Skeletal muscle tissue (tissue), 4 donors: ENCODE measurements around the gene STEAP2. TPM values are rescaled to one million over a fixed set of nuclear protein-coding genes. Genes with fewer than 3 reads are reported as not detected.

ENCODE experiments used
- H3K27ac ChIP-seq: one replicate; pipeline ENCODE4 v1.7.0; 2013; ENCODE audit warnings: mild to moderate bottlenecking, low read depth, low read length, inconsistent platforms
- H3K27me3 ChIP-seq, 3 donors: one replicate each; pipeline ENCODE4 v1.7.0; 2013; ENCODE audit warnings: low read length in 3 of 3; ENCODE audit not compliant: control insufficient read depth in 3 of 3, insufficient read depth in 3 of 3
- H3K36me3 ChIP-seq, 3 donors: one replicate each; pipeline ENCODE4 v1.7.0; 2013; ENCODE audit warnings: low read length in 3 of 3; ENCODE audit not compliant: control insufficient read depth in 3 of 3, insufficient read depth in 3 of 3
- H3K4me1 ChIP-seq, 3 donors: one replicate each; pipeline ENCODE4 v1.7.0; 2013; ENCODE audit warnings: low read length in 3 of 3, mild to moderate bottlenecking in 3 of 3; ENCODE audit not compliant: control insufficient read depth in 3 of 3, insufficient read depth in 3 of 3
- H3K4me3 ChIP-seq, 3 donors: one replicate each; pipeline ENCODE4 v1.7.0; 2013; ENCODE audit warnings: low read length in 3 of 3
- H3K9ac ChIP-seq, 3 donors: one replicate each; pipeline ENCODE4 v1.7.0; 2013; ENCODE audit warnings: low read length in 3 of 3, mild to moderate bottlenecking in 3 of 3, moderate library complexity in 2 of 3, low read depth in 1 of 3
- H3K9me3 ChIP-seq, 3 donors: one replicate each; pipeline ENCODE4 v1.7.0; 2013; ENCODE audit warnings: low read length in 3 of 3; ENCODE audit not compliant: control insufficient read depth in 3 of 3
- total RNA-seq: library from RNA; depleted of rRNA; stranded (reverse); fragments of >200 nt; gene quantifications from one replicate; pipeline ENCODE4 v1.2.3, GENCODE V29; 2014
- donor health status: Osteomylitis.

The STEAP2 gene
- total RNA-seq = 2.6 TPM

- Histone ChIP-seq H3K4me1 (peaks cover 3 to 8% (median 8%) of the 10 kb centered on the region in 3 donors), H3K27me3 (no peaks in the 10 kb centered on the region), H3K9me3 (no peaks in the 10 kb centered on the region), H3K4me3 (peak within 1 kb of the TSS; percentile 73 to 79 (median 73)), H3K36me3 (no peaks in the 10 kb centered on the region), H3K9ac (peak within 1 kb of the TSS; percentile 69 to 76 (median 71)), H3K27ac (peak within 1 kb of the TSS; percentile 74)
Measured at GRCh38 chr7:90211391-90212148, at the start of gene STEAP2. Gene STEAP2 (plus strand): TSS chr7:90211740. CDS start chr7:90225083, 13,343 bp downstream.

- Histone ChIP-seq H3K36me3 (no peaks in the 10 kb centered on the region), H3K27me3 (no peaks in the 10 kb centered on the region), H3K9me3 (no peaks in the 10 kb centered on the region), H3K9ac (no peak overlapping the region), H3K27ac (no peak overlapping the region), H3K4me1 (no peaks in the 10 kb centered on the region), H3K4me3 (no peak overlapping the region)
Measured at GRCh38 chr7:90163534-90163933, 48.0 kb upstream of the STEAP2 start.

GRCh38 chr7:90165724-90166123 is 45.8 kb upstream of the STEAP2 start:
- Histone ChIP-seq H3K27ac (no peak overlapping the region), H3K9me3 (no peaks in the 10 kb centered on the region), H3K4me3 (no peak overlapping the region), H3K9ac (no peak overlapping the region), H3K36me3 (no peaks in the 10 kb centered on the region), H3K27me3 (no peaks in the 10 kb centered on the region), H3K4me1 (no peaks in the 10 kb centered on the region)

GRCh38 chr7:90166153-90166552 is 45.4 kb upstream of the STEAP2 start:
- H3K36me3 ChIP-seq = no peaks in the 10 kb centered on the region
- no peak overlapping the region for H3K27ac ChIP-seq
- H3K9me3 ChIP-seq = no peaks in the 10 kb centered on the region
- H3K4me3 ChIP-seq = no peak overlapping the region
- no peaks in the 10 kb centered on the region for H3K27me3 ChIP-seq
- no peaks in the 10 kb centered on the region for H3K4me1 ChIP-seq
- no peak overlapping the region for H3K9ac ChIP-seq

- Histone ChIP-seq H3K9me3 (no peaks in the 10 kb centered on the region), H3K36me3 (no peaks in the 10 kb centered on the region), H3K27ac (no peak overlapping the region), H3K27me3 (no peaks in the 10 kb centered on the region), H3K4me3 (no peak overlapping the region), H3K4me1 (no peaks in the 10 kb centered on the region), H3K9ac (no peak overlapping the region)
Measured at GRCh38 chr7:90167361-90167760, 44.2 kb upstream of the STEAP2 start.

- no peaks in the 10 kb centered on the region for H3K36me3 ChIP-seq
- H3K4me3 ChIP-seq = no peak overlapping the region
- no peak overlapping the region for H3K27ac ChIP-seq
- no peaks in the 10 kb centered on the region for H3K4me1 ChIP-seq
- H3K27me3 ChIP-seq = no peaks in the 10 kb centered on the region
- no peak overlapping the region for H3K9ac ChIP-seq
- H3K9me3 ChIP-seq = no peaks in the 10 kb centered on the region
Measured at GRCh38 chr7:90169891-90170290, 41.6 kb upstream of the STEAP2 start.

- Histone ChIP-seq H3K27ac (no peak overlapping the region), H3K9me3 (no peaks in the 10 kb centered on the region), H3K4me1 (no peaks in the 10 kb centered on the region), H3K27me3 (no peaks in the 10 kb centered on the region), H3K4me3 (no peak overlapping the region), H3K36me3 (no peaks in the 10 kb centered on the region), H3K9ac (no peak overlapping the region)
Measured at GRCh38 chr7:90172121-90172520, 39.4 kb upstream of the STEAP2 start.

GRCh38 chr7:90172624-90173023 is 38.9 kb upstream of the STEAP2 start:
- H3K4me3 ChIP-seq = no peak overlapping the region
- no peak overlapping the region for H3K27ac ChIP-seq
- no peak overlapping the region for H3K9ac ChIP-seq
- H3K27me3 ChIP-seq = no peaks in the 10 kb centered on the region
- no peaks in the 10 kb centered on the region for H3K9me3 ChIP-seq
- H3K36me3 ChIP-seq = no peaks in the 10 kb centered on the region
- no peaks in the 10 kb centered on the region for H3K4me1 ChIP-seq

GRCh38 chr7:90173127-90173844 is 38.3 kb upstream of the STEAP2 start:
- Histone ChIP-seq H3K9me3 (no peaks in the 10 kb centered on the region), H3K36me3 (no peaks in the 10 kb centered on the region), H3K4me3 (no peak overlapping the region), H3K9ac (no peak overlapping the region), H3K27ac (no peak overlapping the region), H3K27me3 (no peaks in the 10 kb centered on the region), H3K4me1 (no peaks in the 10 kb centered on the region)

- Histone ChIP-seq H3K4me3 (no peak overlapping the region), H3K9ac (no peak overlapping the region), H3K27ac (no peak overlapping the region), H3K4me1 (no peaks in the 10 kb centered on the region), H3K36me3 (no peaks in the 10 kb centered on the region), H3K27me3 (no peaks in the 10 kb centered on the region), H3K9me3 (no peaks in the 10 kb centered on the region)
Measured at GRCh38 chr7:90175667-90176066, 35.9 kb upstream of the STEAP2 start.
